ACHN (cell line): ENCODE results near the gene MEF2B.
"Not testable (repeated sequence)": the region's sequence is repeated elsewhere in the genome, so short reads cannot be mapped to it uniquely, and the experiment has no call there.

ENCODE experiments used
- DNase-seq: peaks from one replicate; pipeline ENCODE4 v3.0.0-alpha.2; 2015
- in situ Hi-C: cut with HindIII; loops from 2 replicates; pipeline ENCODE4 v1.10.0; 2017; ENCODE audit warnings: low sequenced_read_pairs, low pct_ligation_motif_present, low pct_unique_long_range_greater_than_20kb

Gene MEF2B

DNA sequence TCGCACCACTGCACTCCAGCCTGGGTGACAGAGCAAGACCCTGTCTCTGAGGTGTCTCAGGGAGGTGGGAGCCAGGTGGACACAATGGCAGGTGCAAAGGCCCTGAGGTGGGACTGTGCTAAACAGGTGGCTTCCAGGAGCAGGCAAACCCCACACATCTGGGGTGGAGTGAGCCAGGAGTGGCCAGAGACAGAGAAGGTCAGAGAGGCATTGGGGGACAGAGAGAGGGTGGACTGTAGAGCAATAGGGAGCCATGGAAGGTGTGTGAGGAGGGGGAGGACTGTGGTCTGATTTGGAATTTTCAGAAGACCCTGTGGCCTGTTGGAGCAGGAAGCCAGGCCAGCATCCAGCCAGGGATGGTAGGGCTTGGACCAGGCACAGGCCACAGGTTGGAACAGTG, 4.7 kb downstream of the MEF2B start:
- in situ Hi-C loops, result no loop called here

DNA sequence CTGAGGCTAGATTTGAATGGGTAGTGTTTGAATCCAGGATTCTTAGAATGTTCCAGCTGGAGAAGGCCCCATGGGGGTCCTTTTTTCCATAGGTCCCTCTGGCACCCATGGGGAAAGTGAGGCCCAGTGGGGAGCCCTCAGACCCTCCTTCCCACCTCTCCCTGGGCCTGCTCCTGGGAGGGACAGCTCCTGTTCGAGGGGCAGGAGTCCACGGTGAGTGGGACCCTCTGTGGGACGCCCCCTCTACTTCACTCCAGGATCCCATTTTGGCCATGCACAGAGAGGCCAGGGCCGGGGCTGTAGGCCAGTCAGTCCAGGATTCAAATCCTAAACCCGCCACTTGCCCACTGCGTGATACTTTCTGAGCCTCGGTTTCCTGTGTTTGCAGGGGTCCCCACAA, 7.6 kb downstream of the MEF2B start:
- no peak for DNase-seq
- in situ Hi-C loops, result no loop called here

More for the DNA sequence above, 4.7 kb downstream of the MEF2B start:
- no peak for DNase-seq

GRCh38 chr19:19160461-19161035, 9.5 kb downstream of the MEF2B start:
- in situ Hi-C loops, result no loop called here
- no peak for DNase-seq

GRCh38 chr19:19159534-19159933, 10.5 kb downstream of the MEF2B start:
- in situ Hi-C loops, result no loop called here
- DNase-seq, result no peak

GRCh38 chr19:19157808-19158207, 12.3 kb downstream of the MEF2B start:
- DNase-seq, result no peak
- in situ Hi-C loops, result no loop called here

GRCh38 chr19:19155495-19156219, 14.4 kb downstream of the MEF2B start:
- in situ Hi-C loops, result no loop called here

DNA sequence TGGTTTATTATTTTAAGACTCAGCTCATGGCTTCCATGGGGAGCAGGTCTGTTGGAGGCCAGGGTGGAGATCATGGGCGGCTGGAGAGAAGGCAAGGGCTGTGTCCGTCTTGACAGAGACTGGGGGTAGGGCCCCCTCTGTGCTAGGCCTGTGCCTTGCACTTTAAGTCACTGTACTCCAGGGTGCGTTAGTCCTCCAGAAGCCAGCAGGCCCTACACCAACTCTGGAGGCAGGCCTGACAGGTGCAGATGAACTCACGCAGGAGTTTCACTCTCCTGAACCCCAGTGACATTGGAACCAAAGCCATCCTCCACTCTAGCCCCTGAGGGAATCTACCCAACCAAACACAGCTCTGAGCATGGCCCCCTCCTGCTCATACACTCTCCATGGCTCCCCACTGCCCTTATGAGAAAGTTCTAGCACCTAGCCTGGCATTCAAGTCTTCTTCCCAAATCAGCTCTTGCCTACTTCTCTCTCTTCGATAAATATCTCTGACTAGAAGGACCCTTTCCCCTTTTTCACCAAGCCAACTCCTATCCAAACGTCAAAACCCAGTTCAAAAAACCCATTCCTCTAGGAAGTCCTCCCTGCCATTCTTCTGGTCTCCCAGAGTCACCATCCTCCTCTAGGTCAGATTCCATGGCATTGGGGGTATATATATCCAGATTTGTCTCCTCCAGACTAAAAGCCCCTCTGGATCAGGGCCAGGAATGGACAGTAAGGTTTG, 15.1 kb downstream of the MEF2B start:
- no peak for DNase-seq
- in situ Hi-C loops, result no loop called here

More at GRCh38 chr19:19155495-19156219, 14.4 kb downstream of the MEF2B start:
- no peak for DNase-seq

GRCh38 chr19:19152668-19153384, 17.2 kb downstream of the MEF2B start:
- DNase-seq, result no peak

GRCh38 chr19:19151418-19151817, 18.6 kb downstream of the MEF2B start:
- in situ Hi-C loops, result no loop called here

More at GRCh38 chr19:19152668-19153384, 17.2 kb downstream of the MEF2B start:
- in situ Hi-C loops, result no loop called here

GRCh38 chr19:19149435-19149834, 20.6 kb downstream of the MEF2B start:
- DNase-seq, result no peak
- in situ Hi-C loops, result no loop called here

More at GRCh38 chr19:19151418-19151817, 18.6 kb downstream of the MEF2B start:
- DNase-seq, result no peak

DNA sequence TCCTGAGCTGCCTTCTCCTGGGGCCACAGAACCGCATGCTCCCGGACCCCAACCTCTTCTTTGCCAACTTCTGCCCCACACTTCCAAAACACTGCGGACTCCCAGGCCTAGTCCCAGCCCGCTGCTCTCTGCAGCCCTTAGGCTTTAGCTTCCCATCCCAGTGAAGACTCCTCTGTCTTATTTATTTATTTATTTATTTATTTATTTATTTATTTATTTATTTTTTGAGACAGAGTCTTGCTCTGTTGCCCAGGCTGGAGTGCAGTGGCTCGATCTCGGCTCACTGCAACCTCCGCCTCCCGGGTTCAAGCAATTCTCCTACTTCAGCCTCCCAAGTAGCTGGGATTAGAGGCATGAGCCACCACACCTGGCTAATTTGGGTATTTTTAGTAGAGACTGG, 21.6 kb downstream of the MEF2B start:
- DNase-seq, in situ Hi-C loops: not testable (repeated sequence)

- DNase-seq, result no peak
- in situ Hi-C loops, result no loop called here
Observed at GRCh38 chr19:19147344-19147743, 22.7 kb downstream of the MEF2B start.

GRCh38 chr19:19146865-19147264, 23.2 kb downstream of the MEF2B start:
- in situ Hi-C loops, result no loop called here
- no peak for DNase-seq

DNA sequence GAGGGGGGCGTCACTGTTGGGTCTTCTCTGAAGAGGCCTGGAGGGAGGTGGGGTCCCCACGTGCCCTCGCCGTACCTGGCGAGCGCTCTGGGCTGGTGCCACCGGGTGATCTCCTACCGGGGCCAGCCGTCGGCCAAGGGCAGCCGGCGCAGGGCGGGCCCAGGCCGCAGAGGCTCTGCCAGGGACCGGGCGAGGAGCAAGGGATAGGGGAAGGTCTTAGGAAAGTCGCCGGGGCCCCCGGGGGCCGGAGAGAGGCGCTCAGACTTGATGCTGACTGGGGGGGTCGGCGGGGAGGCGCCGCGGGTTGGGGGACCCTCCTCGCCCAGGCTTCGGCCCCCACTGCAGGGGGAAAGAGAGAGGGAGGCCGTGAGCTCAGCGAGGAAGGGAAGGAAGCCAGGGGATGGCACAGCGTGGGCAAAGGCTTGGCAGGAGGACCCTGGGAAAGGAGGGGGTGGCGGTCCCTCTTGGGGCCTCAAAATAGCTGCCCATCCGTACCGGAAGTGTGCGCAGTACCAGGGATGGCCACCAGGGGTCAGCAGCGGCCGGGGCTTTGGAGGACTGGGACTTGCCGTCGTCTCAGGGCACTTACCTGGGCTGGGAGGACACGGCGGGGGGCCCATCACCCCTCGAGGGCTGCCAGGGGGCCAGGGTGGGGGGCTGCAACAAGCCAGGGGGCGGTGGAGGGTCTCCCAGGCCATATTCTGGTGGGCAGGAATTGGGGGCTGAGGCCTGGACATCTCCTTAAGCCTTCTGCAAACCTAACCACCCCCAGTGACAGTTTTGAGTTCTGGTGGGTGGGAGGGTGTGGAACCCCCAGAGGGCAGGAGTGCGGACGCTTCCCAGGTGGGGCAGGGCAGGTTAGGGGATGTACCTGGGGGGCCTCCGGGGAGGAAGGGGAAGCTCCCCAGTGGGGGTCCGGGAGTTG, 24.1 kb downstream of the MEF2B start:
- in situ Hi-C loops, result no loop called here
- peak; percentile 63 for DNase-seq

GRCh38 chr19:19145281-19145680, 24.8 kb downstream of the MEF2B start:
- no peak for DNase-seq
- in situ Hi-C loops, result no loop called here

DNA sequence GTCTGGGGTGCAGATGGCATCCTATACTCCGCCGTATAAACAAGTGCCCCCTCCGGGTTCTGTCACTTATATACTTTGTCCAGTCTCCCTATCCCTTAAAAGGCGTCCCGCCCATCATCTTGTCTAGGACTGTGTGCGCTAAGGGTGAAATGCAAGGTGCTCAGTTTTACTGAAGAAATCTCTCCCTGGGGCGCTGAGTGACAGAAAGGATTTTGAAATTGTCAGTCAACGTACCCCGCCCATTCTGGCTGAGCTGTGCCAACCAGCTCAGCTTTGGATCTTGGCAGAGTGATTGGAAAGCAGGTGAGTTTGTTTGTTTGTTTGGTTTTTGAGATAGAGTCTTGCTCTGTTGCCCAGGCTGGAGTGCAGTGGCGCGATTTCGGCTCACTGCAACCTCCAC, 27.7 kb downstream of the MEF2B start:
- no peak for DNase-seq
- in situ Hi-C loops, result no loop called here

GRCh38 chr19:19140476-19140875, 29.6 kb downstream of the MEF2B start:
- in situ Hi-C loops, result no loop called here
- peak; percentile 58 for DNase-seq

- in situ Hi-C loops, result no loop called here
- DNase-seq, result no peak
Observed at GRCh38 chr19:19139876-19140229, 30.2 kb downstream of the MEF2B start.
